WTC11 (cell line): ENCODE measurements around the gene TARBP1.

Experiments used
- CTCF ChIP-seq: fragments of 200-600 bp; IDR thresholded peaks from 2 replicates; pipeline ENCODE4 v1.8.0; 2022; ENCODE audit warnings: antibody characterized with exemption
- ELF4 ChIP-seq: sonication (generic); formaldehyde crosslinking; IDR thresholded peaks from 2 replicates; pipeline ENCODE4 v1.8.1; 2022; ENCODE audit warnings: low read depth, mild to moderate bottlenecking, moderate library complexity, missing genetic modification reagents
- JUN ChIP-seq: sonication (generic); formaldehyde crosslinking; IDR thresholded peaks from 2 replicates; pipeline ENCODE4 v1.8.0; 2023; ENCODE audit warnings: mild to moderate bottlenecking, missing genetic modification reagents
- TEAD4 ChIP-seq: sonication (generic); formaldehyde crosslinking; IDR thresholded peaks from 2 replicates; pipeline ENCODE4 v1.8.0; 2022; ENCODE audit warnings: mild to moderate bottlenecking, missing genetic modification reagents
- ZNF281 ChIP-seq: sonication (generic); formaldehyde crosslinking; IDR thresholded peaks from 2 replicates; pipeline ENCODE4 v1.8.0; 2023; ENCODE audit warnings: mild to moderate bottlenecking, missing genetic modification reagents
- TF ChIP-seq, protein P1 (sequence below): sonication (generic); formaldehyde crosslinking; IDR thresholded peaks from 2 replicates; pipeline ENCODE4 v1.8.1; 2022; ENCODE audit warnings: low read depth, mild to moderate bottlenecking, moderate library complexity, missing genetic modification reagents, borderline replicate concordance

DNA sequence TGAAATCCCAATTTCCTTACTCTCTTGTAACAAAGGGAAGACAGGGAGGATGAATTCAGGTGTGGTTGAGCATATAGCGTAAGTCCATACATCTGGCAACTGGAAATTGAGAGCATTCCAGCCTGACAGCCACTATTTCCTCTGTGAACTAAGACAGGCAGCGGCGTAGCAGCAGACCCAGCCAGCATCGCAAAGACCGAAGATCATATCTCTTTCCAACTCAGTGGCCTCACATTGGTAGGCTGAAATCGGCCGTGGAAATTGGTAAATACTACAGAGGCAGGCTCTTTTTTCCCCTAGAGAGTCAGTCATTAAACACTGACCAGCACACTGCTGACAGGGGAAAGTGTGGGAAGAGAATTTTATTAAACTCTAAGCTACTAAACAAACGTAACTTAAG, 43.4 kb downstream of the TARBP1 start:
- TF ChIP-seq JUN (CRISPR knock-in tag) (no peak), CTCF (no peak), TEAD4 (CRISPR knock-in tag) (no peak), ZNF281 (CRISPR knock-in tag) (no peak), ELF4 (no peak)
- TF ChIP-seq, protein P1, sequence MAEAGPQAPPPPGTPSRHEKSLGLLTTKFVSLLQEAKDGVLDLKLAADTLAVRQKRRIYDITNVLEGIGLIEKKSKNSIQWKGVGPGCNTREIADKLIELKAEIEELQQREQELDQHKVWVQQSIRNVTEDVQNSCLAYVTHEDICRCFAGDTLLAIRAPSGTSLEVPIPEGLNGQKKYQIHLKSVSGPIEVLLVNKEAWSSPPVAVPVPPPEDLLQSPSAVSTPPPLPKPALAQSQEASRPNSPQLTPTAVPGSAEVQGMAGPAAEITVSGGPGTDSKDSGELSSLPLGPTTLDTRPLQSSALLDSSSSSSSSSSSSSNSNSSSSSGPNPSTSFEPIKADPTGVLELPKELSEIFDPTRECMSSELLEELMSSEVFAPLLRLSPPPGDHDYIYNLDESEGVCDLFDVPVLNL, result no peak
